ENCODE data around the gene CELSR1.
"Not testable (repeated sequence)": the region's sequence is repeated elsewhere in the genome, so short reads cannot be mapped to it uniquely, and the experiment has no call there.

CELSR1 gene

DNA sequence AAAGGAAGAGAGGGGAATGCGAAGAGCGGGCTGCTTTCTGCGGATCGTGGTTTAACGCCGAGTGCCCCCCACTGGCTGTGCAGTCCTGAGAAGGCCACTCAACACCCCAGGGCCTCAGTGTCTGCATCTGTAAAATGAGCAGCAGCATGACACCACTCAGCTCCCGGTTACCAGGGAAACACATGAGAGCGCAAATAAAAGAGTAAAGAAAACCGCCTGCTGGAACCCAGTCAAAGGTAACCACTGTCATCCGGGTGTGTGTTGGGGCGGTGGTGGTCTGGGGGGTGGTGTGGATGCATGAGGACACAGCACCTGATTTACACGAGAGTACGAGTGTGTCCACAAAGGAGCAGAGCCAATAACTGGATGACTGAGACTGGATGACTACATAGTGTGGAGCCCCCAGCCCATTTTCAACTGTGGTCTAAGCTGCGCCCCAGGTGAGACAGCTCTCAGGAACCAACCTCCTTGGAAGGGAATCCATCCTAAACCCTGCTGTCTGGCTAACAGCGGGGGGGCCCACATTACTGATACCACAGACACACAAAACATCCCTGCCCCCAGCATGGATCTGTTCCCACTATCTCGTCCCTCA lies 5.7 kb downstream of the CELSR1 start:
- no peak for DNase-seq

DNA sequence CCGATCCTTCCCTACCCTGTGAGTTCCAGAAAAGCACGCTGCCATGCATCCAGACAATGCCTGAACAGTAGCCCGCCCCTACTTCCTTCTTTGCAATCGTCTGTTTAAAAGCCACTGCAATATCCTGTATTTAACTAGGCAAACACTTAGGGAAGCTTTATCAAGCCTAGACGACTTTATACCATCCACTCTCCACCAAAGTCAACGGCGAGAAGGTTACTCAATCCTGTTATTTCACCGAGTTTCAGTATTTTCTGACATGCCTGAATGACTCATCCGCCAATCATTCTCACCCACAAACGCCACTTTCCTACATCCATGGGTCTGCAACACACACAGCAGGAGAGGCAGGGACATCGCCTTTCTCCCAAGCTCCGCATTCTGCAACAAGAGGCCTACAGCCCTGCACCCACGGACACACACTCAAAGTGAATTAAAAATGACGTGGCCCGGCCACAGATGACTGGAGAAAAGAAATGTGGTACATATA lies 9.3 kb downstream of the CELSR1 start:
- DNase-seq = no peak

DNA sequence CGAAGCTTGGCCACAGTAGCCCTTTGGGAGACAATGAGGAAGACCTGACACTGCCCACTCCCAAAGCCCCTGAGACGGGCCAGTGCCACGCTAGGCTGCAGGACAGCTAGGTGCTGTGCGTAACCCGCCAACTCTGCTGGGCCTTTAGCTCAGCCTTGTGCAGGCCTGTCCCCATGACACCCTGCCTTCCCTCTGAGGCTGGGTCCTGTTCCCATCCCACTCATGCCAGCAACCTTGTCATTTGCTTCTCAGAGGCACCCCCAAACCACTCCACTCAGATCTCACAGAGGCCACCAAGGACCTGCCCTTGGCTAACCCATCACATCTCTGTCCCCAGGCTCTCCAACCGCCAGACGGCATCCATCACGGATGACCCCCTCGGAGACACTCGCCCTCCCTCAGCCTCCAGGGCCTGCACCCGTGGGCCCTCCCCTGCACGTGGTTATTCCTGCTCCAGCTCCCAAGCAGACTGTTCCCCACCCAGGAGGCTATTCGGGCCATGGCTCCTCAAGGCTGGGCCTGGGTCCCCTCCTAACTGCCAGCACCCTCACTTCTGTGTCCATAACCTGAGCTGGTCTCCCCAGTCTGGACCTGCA lies 11.1 kb downstream of the CELSR1 start:
- DNase-seq = no peak

DNA sequence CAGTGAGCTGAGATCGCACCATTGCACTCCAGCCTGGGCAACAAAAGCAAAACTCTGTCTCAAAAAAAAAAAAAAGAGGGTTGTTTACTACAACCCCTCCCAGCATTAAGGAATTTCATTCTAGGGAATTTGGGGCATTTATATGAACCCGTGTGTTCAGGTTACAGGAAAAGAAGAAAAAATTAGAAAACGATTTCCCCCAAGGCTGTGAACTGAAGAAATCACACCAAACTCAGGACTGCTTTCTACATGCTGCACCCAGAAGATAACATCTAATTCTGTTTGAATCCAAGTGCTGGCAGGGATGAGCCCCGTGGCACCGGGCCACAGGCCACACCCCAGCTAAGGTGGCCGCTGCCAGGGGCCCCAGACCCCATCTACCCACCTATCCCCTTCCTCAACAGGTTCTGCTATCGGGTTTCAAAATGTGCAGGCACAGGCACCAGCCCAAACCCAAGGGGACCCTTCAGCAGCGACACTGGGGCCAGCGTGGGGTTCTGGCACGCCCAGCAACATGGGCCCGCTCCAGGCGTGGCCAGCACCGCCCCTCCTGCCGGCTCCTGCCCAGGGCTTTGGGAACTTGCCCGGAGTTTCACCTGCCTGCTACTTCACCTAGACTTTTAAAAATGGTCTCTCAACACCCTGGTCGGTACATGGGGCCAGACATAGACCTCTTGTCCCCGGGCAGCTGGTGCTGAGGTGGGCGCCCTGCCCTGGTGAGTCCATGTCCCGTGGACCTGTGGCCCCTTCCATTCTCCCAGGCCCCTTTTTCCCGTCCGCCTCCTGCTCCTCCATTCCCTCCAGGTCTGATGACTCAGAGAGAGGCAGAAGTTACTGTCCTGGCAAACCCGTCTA lies 11.8 kb downstream of the CELSR1 start:
- DNase-seq = no peak

DNA sequence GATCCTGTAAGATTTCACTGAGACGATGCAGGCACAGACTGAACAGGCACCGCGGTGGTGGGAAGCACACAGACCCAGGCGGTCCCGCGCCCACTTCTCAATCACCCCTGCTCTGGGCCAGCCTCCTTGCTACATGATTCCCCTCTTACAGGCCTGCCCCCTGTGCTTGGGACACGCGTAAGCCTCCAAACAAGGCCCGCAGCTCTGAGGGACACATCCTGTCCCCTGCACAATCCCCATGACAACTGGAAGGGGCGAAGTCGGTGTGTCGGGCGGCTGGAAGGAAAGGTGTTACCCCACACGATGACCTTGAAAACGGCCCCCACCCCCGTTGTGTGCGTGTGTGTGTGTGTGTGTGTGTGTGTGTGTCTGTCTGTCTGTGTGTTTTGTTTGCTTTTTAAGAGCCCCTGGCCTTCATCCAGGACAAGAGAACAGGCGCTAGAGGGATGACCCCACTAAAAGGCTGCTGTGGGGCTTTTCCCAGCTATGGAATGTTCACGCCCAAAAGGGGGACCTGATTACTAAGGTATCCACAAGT lies 13.1 kb downstream of the CELSR1 start:
- no peak for DNase-seq

DNA sequence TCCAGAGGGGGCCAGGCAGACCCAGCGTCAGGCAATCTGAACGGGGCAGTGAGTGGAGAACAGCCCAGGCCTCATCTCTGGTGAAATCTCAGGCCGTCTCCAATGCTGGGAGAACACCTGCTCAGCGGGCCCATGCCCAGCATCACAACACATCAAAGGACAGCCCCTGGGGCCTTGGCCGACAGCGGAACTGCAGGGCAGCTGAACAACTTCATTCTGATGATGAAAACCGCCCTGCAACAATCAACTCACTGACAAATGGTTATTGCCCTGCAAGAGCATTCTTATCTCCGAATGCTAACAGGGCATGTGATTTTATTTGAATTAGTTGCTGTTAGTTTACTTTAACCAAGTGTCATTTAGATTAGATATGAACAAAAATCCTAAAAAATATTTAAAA lies 14.6 kb downstream of the CELSR1 start:
- no peak for DNase-seq

DNA sequence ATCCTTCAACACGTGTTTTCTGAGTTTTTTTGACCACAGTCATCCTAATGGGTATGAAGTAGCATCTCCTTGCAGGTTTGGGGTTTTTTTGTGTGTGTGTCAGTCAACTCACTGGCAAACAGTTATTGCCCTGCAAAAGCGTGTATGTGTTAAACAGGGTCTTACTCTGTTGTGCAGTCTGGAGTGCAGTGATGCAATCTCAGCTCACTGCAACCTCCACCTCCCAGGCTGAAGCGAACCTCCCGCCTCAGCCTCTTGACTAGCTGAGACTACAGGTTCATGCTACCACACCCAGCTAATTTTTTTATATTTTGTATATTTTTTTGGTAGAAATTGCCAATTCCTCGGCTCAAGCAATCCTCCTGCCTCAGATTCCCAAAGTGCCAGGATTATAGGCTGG lies 15.4 kb downstream of the CELSR1 start:
- DNase-seq = no peak

DNA sequence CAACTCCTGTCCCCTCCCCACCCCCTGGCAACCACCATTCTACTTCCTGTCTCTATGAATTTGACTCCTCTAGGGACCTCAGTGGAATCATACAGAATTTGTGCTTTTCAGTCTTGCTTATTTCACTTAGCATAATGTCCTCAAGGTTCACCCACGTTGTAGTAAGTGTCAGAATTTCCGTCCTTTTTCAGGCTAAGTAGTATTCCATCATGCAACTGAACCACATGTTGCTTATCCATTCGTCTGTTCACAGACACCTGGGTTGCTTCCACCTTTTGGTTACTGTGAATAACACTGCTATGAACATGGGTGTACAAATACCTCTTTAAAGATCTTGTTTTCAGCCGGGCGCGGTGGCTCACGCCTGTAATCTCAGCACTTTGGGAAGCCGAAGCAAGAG lies 16.5 kb downstream of the CELSR1 start:
- DNase-seq = no peak

DNA sequence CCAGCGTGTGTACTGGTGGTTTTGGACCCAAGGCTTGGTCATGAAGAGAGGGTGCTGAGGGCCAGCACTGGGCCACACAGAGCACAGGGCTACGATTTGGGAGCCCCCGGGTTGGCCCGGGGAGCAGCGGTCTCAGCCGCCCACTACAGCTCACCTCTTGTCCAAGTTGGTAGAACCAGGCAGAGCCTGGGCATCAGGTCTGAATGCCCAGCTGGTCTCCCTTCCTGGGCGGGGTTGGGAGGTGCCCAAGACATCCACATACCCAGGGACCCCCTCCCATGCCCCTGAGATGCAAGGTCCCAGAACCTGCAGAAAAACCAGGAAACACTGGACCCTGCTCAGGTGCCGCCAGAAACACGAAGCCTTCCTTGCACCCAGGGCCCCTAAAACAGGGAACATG lies 18.0 kb downstream of the CELSR1 start:
- no peak for DNase-seq

DNA sequence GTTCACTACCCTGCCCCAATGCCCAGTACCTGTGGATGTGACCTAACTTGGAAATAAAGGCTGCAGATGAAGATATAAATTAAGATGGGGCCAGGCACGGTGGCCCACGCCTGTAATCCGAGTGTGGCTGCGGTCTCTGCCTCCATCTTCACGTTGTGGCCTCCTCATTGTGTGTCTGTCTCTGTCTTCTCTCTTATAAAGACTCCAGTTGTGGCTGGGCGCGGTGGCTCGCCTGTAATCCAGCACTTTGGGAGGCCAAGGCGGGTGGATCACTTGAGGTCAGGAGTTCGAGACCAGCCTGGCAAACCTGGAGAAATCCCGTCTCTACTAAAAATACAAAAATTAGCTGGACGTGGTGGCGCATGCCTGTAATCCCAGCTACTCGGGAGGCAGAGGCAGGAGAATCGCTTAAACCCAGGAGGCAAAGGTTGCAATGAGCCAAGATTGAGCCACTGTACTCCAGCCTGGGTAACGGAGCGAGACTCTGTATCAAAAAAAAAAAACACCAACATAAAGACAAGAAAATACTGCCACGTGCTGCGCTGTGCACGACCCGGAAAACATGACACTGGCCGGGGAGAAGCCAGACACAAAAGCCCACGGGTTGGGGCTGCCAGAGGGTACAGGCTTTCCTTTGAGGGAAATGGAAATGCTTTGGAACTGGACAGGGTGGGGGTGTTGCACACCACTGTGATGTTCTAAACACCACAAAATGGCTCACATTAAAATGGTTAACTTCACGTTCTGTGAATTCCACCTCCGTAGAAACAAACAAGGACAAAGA lies 18.7 kb downstream of the CELSR1 start:
- DNase-seq = no peak

DNA sequence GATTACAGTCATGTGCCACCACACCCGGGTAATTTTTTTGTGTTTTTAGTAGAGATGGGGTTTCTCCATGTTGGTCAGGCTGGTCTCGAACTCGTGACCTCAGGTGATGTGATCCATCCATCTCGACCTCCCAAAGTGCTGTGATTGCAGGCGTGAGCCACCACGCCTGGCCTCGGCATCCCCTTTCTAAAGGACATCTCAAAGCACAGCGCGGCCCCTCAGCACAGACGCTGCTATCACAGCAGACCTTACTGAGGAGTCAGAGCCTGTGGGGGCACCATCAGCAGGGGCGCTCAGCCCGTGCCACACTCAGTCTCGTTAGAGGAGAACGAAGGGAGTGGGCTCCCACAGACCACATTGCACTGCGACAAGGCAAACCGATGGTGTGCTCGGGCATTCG lies 19.4 kb downstream of the CELSR1 start:
- no peak for DNase-seq

DNA sequence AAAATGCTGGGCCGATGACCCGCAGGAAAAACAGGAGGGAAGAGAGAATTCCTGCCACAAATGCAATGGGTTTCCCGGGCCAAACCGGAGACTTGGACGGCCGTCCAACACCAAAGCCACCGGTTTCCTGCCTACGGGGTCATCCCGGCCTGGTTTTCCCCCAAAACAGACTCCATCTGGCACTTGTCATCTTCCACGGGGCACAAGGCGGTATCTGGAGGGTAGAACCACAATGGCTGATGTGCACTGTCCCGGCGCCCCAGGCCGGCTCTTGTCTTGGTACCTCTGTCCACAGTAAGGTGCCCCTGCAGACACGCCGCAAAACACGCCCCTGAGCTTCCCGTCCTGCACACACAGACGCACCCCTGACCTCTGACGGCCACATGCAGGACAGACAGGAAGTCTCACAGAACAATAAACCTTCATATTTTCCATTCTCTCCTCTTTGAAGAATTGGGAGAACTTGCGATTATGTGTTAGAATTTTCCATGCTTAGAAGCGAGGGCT lies 20.1 kb downstream of the CELSR1 start:
- no peak for DNase-seq

DNA sequence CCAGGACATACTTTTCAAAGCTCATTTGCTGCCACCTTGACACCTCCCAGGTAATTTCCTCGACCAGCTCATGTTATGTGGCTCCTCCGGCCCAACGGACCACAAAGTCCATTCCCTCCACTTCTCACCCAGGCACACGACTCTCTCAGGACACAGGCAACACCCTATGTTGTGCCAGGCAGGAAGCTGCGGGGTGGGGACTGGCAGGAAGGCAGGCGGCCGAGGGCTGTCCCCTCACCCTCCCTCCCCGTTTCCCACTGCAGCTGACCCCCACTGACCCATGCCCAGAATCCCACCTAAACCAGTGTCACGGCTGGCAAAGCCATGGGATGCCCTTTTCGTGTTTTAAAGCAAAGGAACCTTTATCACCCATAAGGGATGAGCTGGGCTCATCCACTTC lies 20.8 kb downstream of the CELSR1 start:
- no peak for DNase-seq

DNA sequence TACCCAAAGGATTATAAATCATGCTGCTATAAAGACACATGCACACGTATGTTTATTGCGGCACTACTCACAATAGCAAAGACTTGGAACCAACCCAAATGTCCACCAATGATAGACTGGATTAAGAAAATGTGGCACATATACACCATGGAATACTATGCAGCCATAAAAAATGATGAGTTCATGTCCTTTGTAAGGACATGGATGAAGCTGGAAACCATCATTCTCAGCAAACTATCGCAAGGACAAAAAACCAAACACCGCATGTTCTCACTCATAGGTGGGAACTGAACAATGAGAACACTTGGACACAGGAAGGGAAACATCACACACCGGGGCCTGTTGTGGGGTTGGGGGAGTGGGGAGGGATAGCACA lies 21.3 kb downstream of the CELSR1 start:
- not testable (repeated sequence) for DNase-seq

DNA sequence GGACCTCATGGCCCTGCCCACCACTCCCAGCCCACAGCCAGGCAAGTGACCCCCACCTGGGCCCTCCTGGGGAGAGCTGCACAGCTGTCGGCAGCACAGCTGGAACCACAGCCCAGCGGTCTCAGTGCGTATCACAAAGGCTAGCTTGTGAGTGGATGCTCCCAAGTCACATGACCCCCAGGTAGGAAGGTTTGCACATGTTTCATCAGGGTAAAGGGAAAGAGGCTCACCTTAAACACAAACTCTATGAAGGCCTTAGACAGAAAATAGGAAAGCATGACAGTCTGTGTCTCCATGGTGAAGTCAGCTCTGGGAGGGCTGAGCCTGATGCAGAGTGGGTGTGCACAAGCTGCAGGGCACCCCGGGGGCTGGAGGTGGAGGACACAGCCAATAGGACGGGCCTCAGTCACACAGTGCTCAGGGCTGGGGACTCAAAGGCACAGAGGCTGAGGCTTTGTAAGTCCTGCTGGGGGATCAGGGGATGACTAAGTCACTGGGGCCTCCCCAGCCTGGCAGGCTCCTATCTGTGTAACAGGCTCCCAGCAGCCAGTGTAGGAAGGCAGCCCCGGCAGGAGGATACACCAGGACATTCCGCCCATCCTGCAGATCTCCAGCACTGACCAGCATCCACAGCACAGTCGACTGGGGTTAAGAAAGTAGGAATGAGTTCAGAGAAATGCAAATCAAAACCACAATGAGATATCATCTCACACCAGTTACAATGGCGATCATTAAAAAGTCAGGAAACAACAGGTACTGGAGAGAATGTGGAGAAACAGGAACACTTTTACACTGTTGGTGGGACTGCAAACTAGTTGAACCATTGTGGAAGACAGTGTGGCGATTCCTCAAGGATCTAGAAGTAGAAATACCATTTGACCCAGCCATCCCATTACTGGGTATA lies 22.0 kb downstream of the CELSR1 start:
- DNase-seq = no peak

DNA sequence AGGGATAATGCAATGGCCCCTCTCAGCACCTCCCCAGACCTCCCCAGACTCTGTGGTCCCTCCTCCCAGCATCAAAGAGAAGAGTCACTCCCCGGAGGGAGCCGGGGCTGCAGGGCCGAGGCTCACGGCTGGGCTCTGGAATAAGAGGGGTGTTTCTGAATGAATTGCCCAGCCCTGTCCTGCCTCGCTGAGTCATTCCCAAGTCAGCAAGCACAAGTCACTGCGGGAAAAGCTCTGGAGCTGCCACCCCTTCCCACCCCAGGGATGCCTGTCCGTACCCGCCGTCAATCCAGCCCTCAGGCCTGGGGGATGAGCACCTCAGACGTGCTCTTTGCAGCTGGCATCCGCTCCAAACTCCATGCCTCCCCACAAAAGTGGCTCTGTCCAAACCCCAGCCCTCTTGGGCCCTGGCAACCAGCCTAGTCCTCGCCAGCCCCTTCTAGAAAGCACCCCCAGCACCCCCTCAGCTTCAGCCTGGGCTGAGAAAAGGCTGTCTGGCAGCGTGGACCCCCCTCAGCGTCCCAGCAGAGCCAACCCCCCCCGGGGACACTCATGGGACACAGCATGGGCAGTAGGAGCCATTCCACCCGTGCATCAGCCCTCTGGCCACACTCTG lies 22.7 kb downstream of the CELSR1 start:
- DNase-seq = no peak

DNA sequence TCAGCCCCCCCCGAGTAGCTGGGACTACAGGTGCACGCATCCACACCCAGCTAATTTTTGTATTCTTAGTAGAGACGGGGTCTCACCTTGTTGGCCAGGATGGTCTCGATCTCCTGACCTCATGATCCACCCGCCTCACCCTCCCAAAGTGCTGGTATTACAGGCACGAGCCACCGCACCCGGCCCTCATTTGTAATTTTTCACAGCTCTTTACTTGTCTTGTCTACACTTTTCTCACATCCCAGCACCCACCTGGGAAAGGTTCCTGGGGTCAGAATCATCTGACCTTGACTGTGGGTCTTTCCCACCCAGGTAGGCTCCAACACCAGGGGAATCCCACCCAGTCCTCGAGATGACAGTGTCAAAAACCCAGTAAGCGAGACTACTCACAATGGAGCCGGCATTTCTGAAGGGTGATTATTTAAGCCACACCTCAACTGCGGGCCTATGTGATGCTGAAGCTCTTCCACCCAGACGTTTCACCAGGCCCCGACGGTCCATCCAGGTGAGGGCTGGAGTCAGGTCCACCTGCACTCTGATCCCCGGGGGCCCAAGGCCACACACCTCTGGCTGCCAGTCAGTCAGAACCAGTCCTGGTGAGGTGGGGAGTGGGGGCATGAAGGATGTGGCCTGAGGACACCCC lies 23.4 kb downstream of the CELSR1 start:
- DNase-seq = no peak

DNA sequence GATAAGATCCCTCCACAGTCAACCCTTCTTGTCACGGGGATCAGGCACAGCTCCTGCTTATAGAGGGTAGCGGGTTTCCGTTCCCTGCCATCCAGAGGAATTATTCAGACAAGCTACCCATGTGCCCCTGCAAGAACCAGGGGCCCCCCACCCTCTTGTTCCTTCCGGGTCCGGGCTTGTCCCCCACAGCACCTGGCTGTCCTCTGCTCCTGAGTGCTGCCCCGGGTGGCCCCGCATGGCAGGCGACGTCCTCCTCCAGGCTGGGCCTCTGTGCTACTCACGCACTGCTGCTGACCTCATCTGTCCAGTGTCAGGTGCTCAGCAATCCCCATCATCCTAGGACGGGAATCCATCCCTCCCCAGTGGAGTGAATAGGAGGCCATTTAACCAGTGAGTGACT lies 24.7 kb downstream of the CELSR1 start:
- no peak for DNase-seq

DNA sequence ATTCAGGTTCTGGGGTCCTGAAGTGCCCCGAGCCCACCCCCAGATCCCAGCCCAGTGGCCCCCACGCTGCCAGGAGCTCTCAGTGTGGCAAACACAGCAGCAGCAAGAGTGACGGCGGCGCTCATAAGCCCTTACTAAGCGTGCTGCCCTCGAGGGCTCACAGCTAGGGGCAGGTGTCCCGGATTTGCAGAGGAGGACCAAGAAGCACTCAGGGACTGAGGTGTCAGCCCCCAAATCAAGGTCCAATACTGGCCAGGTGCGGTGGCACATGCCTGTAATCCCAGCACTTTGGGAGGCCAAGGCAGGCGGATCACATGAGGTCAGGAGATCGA lies 25.4 kb downstream of the CELSR1 start:
- DNase-seq = no peak

DNA sequence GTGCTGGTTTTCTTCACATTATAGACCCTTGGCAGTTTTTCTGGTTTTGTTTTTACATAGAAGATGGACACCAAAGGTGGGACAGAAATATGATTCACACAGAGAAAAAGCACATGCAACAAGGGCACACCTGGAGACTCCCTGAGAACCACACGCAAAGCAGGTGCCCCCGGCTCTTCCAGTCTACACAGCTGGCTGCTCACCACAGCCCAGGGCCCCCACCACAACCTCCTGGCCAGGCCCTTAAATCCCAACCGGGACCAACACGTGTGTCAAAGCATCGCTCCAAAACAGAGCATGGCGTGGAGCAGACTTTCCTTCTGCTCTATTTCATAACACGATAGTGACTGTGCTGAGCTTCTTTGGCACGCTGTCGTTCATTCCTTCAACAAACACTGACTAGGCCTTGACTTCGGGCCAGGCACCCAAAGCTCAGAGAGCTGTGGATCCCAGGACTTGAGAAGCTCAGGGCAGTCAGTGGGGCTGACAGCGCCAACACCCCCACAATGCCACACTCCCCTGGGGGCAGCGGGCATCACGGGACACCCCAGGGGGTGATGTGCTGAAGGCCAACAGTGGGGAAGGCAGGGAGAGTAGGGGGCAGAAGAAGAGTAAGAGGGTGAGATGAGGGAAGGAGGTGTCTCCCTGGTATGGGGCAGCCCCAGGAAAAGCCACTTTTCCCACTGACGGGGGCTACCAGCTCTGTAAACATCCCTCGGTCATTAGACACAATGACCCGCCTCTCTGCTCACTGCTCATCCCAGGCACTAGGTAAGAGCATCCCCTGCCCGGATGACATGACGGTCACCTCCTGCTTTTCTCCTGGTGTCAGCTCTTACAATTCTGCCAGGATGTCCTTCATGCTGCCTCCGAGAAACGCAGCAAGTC lies 26.0 kb downstream of the CELSR1 start:
- DNase-seq = no peak

All from retina (tissue), 1 donor.